Transverse colon (tissue), 4 donors: ENCODE data around the gene MAPK12. TPM values are rescaled to one million over a fixed set of nuclear protein-coding genes. Genes with fewer than 3 reads are reported as not detected.

Experiments
- DNase-seq: peaks from one replicate; pipeline ENCODE4 v3.0.0-alpha.2; 2019
- H3K27ac ChIP-seq, 4 donors: fragments of 200-600 bp; sonication (generic); 2 replicates each; pipeline ENCODE4 v1.5.1; 2016 to 2018; ENCODE audit warnings: inconsistent platforms in 4 of 4
- H3K27me3 ChIP-seq: fragments of 200-600 bp; sonication (generic); 2 replicates; pipeline ENCODE4 v1.5.1; 2017; ENCODE audit warnings: inconsistent platforms
- H3K36me3 ChIP-seq, 4 donors: fragments of 200-600 bp; sonication (generic); 2 replicates each; pipeline ENCODE4 v1.5.1; 2017 to 2019; ENCODE audit warnings: inconsistent platforms in 4 of 4
- H3K4me1 ChIP-seq, 4 donors: fragments of 200-600 bp; sonication (generic); 2 replicates each; pipeline ENCODE4 v1.5.1; 2017 to 2020; ENCODE audit warnings: inconsistent platforms in 4 of 4
- H3K4me3 ChIP-seq, 4 donors: fragments of 200-600 bp; sonication (generic); 1 replicate in 1 of 4; 2 replicates in 3 of 4; pipeline versions ENCODE4 v1.5.1 to v1.6.1; 2017 to 2019; ENCODE audit warnings: inconsistent platforms in 4 of 4
- H3K9me3 ChIP-seq, 2 donors: fragments of 200-600 bp; sonication (generic); 2 replicates each; pipeline ENCODE4 v1.5.1; 2017 to 2019; ENCODE audit warnings: inconsistent platforms in 2 of 2
- CTCF ChIP-seq, 5 experiments: fragments of 200-600 bp in 3 of 5; fragments of 450-650 bp in 2 of 5; sonication (generic) in 3 of 5; IDR thresholded peaks; 1 replicate in 2 of 5; 2 replicates in 3 of 5; pipeline ENCODE4 v1.5.1; 2016 to 2017; ENCODE audit warnings: antibody characterized with exemption in 5 of 5, inconsistent platforms in 3 of 5, mild to moderate bottlenecking in 2 of 5, moderate library complexity in 1 of 5
- EP300 ChIP-seq: sonication (generic); formaldehyde crosslinking; IDR thresholded peaks from one replicate; pipeline ENCODE4 v1.6.1; 2017; ENCODE audit warnings: antibody characterized with exemption, low read depth
- POLR2A ChIP-seq: fragments of 450-650 bp; IDR thresholded peaks from one replicate; pipeline ENCODE4 v1.6.1; 2016; ENCODE audit warnings: antibody characterized with exemption, mild to moderate bottlenecking, moderate library complexity
- POLR2AphosphoS5 ChIP-seq, 3 donors: sonication (generic); formaldehyde crosslinking; IDR thresholded peaks; one replicate each; pipeline ENCODE4 v1.6.1; 2016; ENCODE audit warnings: antibody characterized with exemption in 3 of 3
- WGBS, 2 donors: methylation state at CpG; one replicate each; pipeline ENCODE4 v1.1.5; 2018; ENCODE audit warnings: low coverage in 1 of 2; 5-methylcytosine and 5-hydroxymethylcytosine counted together
- in situ Hi-C, 4 donors: fragments of 200-750 bp; cut with MboI; loops; one replicate each; pipeline versions ENCODE4 v1.15.0 to v1.15.1; 2017; ENCODE audit warnings: low sequenced_read_pairs in 3 of 4, low pct_ligation_motif_present in 1 of 4, low pct_unique_long_range_greater_than_20kb in 1 of 4
- intact Hi-C: fragments of 100-400 bp; cut with DNase I; formaldehyde crosslinking; loops from one replicate; pipeline ENCODE4 v1.15.1; 2023; ENCODE audit warnings: low total_unique reads
- total RNA-seq, 4 donors: library from RNA; depleted of rRNA; stranded (reverse); fragments of >200 nt; gene quantifications; one replicate each; pipeline ENCODE4 v1.1.0, GENCODE V29; 2016

MAPK12 gene
- total RNA-seq: 1 to 10 TPM; 1.1 to 9.4 (median 3.3) TPM

- H3K4me1 ChIP-seq: peaks cover 0 to 18% (median 11%) of the 10 kb centered on the region in 4 donors
- intact Hi-C loops: no loop called here
Observed at GRCh38 chr22:50261615-50262459, at the start of gene MAPK12. MAPK12 (minus strand) TSS chr22:50261683; CDS start chr22:50261509, 174 bp downstream.

GRCh38 chr22:50310949-50311444 is 49.5 kb upstream of the MAPK12 start:
- DNase-seq: no peak
- Histone ChIP-seq H3K27me3 (no peaks in the 10 kb centered on the region), H3K4me3 (no peak overlapping the region), H3K27ac (no peak overlapping the region), H3K36me3 (no peaks in the 10 kb centered on the region), H3K9me3 (no peaks in the 10 kb centered on the region), H3K4me1 (peaks cover 9 to 40% (median 29%) of the 10 kb centered on the region in 4 donors)
- 86% methylated on average over 16 of the region's 16 CpGs; no CpG with 5 or more reads in 1 of the 2 donors for WGBS, 2 donors
- TF ChIP-seq CTCF (IDR thresholded peaks at IDR 0.05) (no peak), POLR2AphosphoS5 (IDR thresholded peaks at IDR 0.05) (no peak), POLR2A (no peak), EP300 (no peak)
- in situ Hi-C loops (no loop called here), intact Hi-C loops (no loop called here)

More at GRCh38 chr22:50261615-50262459, at the start of gene MAPK12:
- Histone ChIP-seq H3K27ac (peak within 1 kb of the TSS; percentile 18 to 41 (median 32)), H3K4me3 (peak within 1 kb of the TSS; percentile 4 to 52 (median 24)), H3K9me3 (no peaks in the 10 kb centered on the region), H3K36me3 (no peaks in the 10 kb centered on the region), H3K27me3 (peaks cover 70% of the 10 kb centered on the region)
- DNase-seq: no peak
- 15 to 18% methylated on average over 3 to 10 of the region's 61 CpGs for WGBS, 2 donors
- in situ Hi-C loops: loop anchor here in 1 of 4 donors (10.0 kb wide), 1 partner anchor 233 kb away; no protein-coding TSS in a partner anchor
- TF ChIP-seq EP300 (no peak), POLR2A (no peak), POLR2AphosphoS5 (IDR thresholded peaks at IDR 0.05) (no peak), CTCF (IDR thresholded peaks at IDR 0.05) (no peak)

GRCh38 chr22:50310031-50310722 is 48.7 kb upstream of the MAPK12 start:
- H3K27me3 ChIP-seq: no peaks in the 10 kb centered on the region
- no peak overlapping the region for H3K27ac ChIP-seq
- WGBS, 2 donors: 88% methylated on average over 21 of the region's 21 CpGs; no CpG with 5 or more reads in 1 of the 2 donors
- peaks cover 14 to 49% (median 36%) of the 10 kb centered on the region in 4 donors for H3K4me1 ChIP-seq
- in situ Hi-C loops: no loop called here
- intact Hi-C loops: no loop called here
- TF ChIP-seq CTCF (IDR thresholded peaks at IDR 0.05) (no peak), POLR2AphosphoS5 (IDR thresholded peaks at IDR 0.05) (no peak), POLR2A (no peak), EP300 (no peak)
- no peak overlapping the region for H3K4me3 ChIP-seq
- H3K9me3 ChIP-seq: no peaks in the 10 kb centered on the region
- no peaks in the 10 kb centered on the region for H3K36me3 ChIP-seq
- DNase-seq: no peak

- no peak for TF ChIP-seq EP300
- TF ChIP-seq CTCF (IDR thresholded peaks at IDR 0.05): no peak
- no peak for TF ChIP-seq POLR2A
- TF ChIP-seq POLR2AphosphoS5 (IDR thresholded peaks at IDR 0.05): no peak
- Histone ChIP-seq H3K4me1 (peaks cover 20 to 49% (median 38%) of the 10 kb centered on the region in 4 donors), H3K27ac (peak overlapping the region; percentile 80 to 94 (median 84)), H3K4me3 (no peak overlapping the region), H3K36me3 (no peaks in the 10 kb centered on the region), H3K27me3 (no peaks in the 10 kb centered on the region), H3K9me3 (no peaks in the 10 kb centered on the region)
- 76% methylated on average over 6 of the region's 7 CpGs; no CpG with 5 or more reads in 1 of the 2 donors for WGBS, 2 donors
- in situ Hi-C loops (no loop called here), intact Hi-C loops (no loop called here)
- no peak for DNase-seq
Observed at GRCh38 chr22:50309601-50309991, 48.1 kb upstream of the MAPK12 start.
